GM18909 (cell line): ENCODE results near the gene CLDN14.
"Not testable (repeated sequence)": the region's sequence is repeated elsewhere in the genome, so short reads cannot be mapped to it uniquely, and the experiment has no call there.

Source experiments
- ATAC-seq: cut with Tn5 transposase; IDR thresholded peaks from one replicate; pipeline ENCODE4 v1.9.1; 2021; ENCODE audit warnings: mild to moderate bottlenecking; ENCODE audit not compliant: unreplicated experiment, poor library complexity

The CLDN14 gene

GRCh38 chr21:36502365-36502764 lies 22.4 kb upstream of the CLDN14 start:
- ATAC-seq, result no peak

- ATAC-seq, result no peak
These were observed 21.6 kb upstream of the CLDN14 start for GRCh38 chr21:36501589-36501892.

- no peak for ATAC-seq
These were observed 19.9 kb upstream of the CLDN14 start for GRCh38 chr21:36499578-36500471.

- ATAC-seq, result no peak
These were observed 14.6 kb upstream of the CLDN14 start for GRCh38 chr21:36494557-36494956.

- ATAC-seq, result no peak
These were observed 11.4 kb upstream of the CLDN14 start for GRCh38 chr21:36491209-36491910.

- ATAC-seq, result no peak
These were observed 9.8 kb upstream of the CLDN14 start for GRCh38 chr21:36489776-36490165.

- no peak for ATAC-seq
These were observed 9.3 kb upstream of the CLDN14 start for GRCh38 chr21:36489103-36489775.

- no peak for ATAC-seq
These were observed 7.9 kb upstream of the CLDN14 start for GRCh38 chr21:36487641-36488307.

- no peak for ATAC-seq
These were observed 6.3 kb upstream of the CLDN14 start for GRCh38 chr21:36486246-36486645.

- ATAC-seq, result no peak
These were observed 5.6 kb upstream of the CLDN14 start for GRCh38 chr21:36485476-36485875.

GRCh38 chr21:36483095-36483494 lies 3.2 kb upstream of the CLDN14 start:
- ATAC-seq, result no peak

- no peak for ATAC-seq
These were observed 2.8 kb upstream of the CLDN14 start for GRCh38 chr21:36482673-36483072.

GRCh38 chr21:36482181-36482580 lies 2.3 kb upstream of the CLDN14 start:
- no peak for ATAC-seq

GRCh38 chr21:36481639-36482038 lies 1.7 kb upstream of the CLDN14 start:
- ATAC-seq, result no peak

GRCh38 chr21:36480618-36481017 lies 696 bp upstream of the CLDN14 start:
- no peak for ATAC-seq

- no peak for ATAC-seq
These were observed 981 bp downstream of the CLDN14 start for GRCh38 chr21:36478941-36479340.

- no peak for ATAC-seq
These were observed 1.7 kb downstream of the CLDN14 start for GRCh38 chr21:36478207-36478701.

GRCh38 chr21:36477559-36477958 lies 2.4 kb downstream of the CLDN14 start:
- ATAC-seq, result no peak

- no peak for ATAC-seq
These were observed 2.9 kb downstream of the CLDN14 start for GRCh38 chr21:36477001-36477400.

- ATAC-seq, result not testable (repeated sequence)
These were observed 3.4 kb downstream of the CLDN14 start for GRCh38 chr21:36476541-36476940.

- ATAC-seq, result no peak
These were observed 5.3 kb downstream of the CLDN14 start for GRCh38 chr21:36474591-36474990.
